Fibroblast of lung (primary cell): ENCODE measurements around the gene ROBO2. TPM values are rescaled to one million over a fixed set of nuclear protein-coding genes. Genes with fewer than 3 reads are reported as not detected.

ENCODE experiments used
- DNase-seq, 2 donors: peaks; one replicate each; pipeline versions ENCODE4 v3.0.0 to v3.0.0-alpha.2; 2010; ENCODE audit warnings: low read depth in 2 of 2
- H2AFZ ChIP-seq: 2 replicates; pipeline ENCODE4 v1.5.1; 2012; ENCODE audit warnings: low read length, control low read depth, inconsistent platforms
- H3K27ac ChIP-seq: 2 replicates; pipeline ENCODE4 v1.5.1; 2011; ENCODE audit warnings: low read length, control low read depth; ENCODE audit not compliant: insufficient read depth
- H3K27me3 ChIP-seq: 2 replicates; pipeline ENCODE4 v1.5.1; 2011; ENCODE audit warnings: mild to moderate bottlenecking, low read length; ENCODE audit not compliant: control insufficient read depth, insufficient read depth
- H3K36me3 ChIP-seq: 2 replicates; pipeline ENCODE4 v1.5.1; 2011; ENCODE audit warnings: low read length; ENCODE audit not compliant: control insufficient read depth, insufficient read depth
- H3K4me1 ChIP-seq: 2 replicates; pipeline ENCODE4 v1.5.1; 2011; ENCODE audit warnings: low read length; ENCODE audit not compliant: control insufficient read depth, insufficient read depth; ENCODE audit errors: extremely low read depth
- H3K4me2 ChIP-seq: 2 replicates; pipeline ENCODE4 v1.5.1; 2011; ENCODE audit warnings: low read length, control low read depth; ENCODE audit not compliant: insufficient read depth; ENCODE audit errors: extremely low read depth
- H3K4me3 ChIP-seq, 4 experiments: fragments of 200-600 bp in 1 of 4; sonication (generic) in 1 of 4; replicated peaks in 1 of 4; 2 replicates each; pipeline ENCODE4 v1.5.1; 2011 to 2016; ENCODE audit warnings: low read length in 4 of 4, low read depth in 3 of 4, mild to moderate bottlenecking in 3 of 4, control low read depth in 2 of 4, inconsistent platforms in 1 of 4, mixed read lengths in 1 of 4; ENCODE audit not compliant: insufficient read depth in 1 of 4; ENCODE audit errors: control extremely low read depth in 1 of 4
- H3K79me2 ChIP-seq: 2 replicates; pipeline ENCODE4 v1.5.1; 2012; ENCODE audit warnings: mild to moderate bottlenecking, low read length, inconsistent platforms; ENCODE audit not compliant: control insufficient read depth, insufficient read depth
- H3K9ac ChIP-seq: 2 replicates; pipeline ENCODE4 v1.5.1; 2011; ENCODE audit warnings: mild to moderate bottlenecking, low read length, control low read depth; ENCODE audit not compliant: insufficient read depth
- H3K9me3 ChIP-seq: 2 replicates; pipeline ENCODE4 v1.5.1; 2012; ENCODE audit warnings: low read depth, low read length; ENCODE audit not compliant: control insufficient read depth, insufficient read depth
- H4K20me1 ChIP-seq: 2 replicates; pipeline ENCODE4 v1.5.1; 2011; ENCODE audit warnings: low read length; ENCODE audit not compliant: control insufficient read depth, insufficient read depth; ENCODE audit errors: extremely low read depth
- CTCF ChIP-seq, 2 donors: IDR thresholded peaks in 1 of 2; conservative IDR thresholded peaks in 1 of 2; 1 replicate in 1 of 2; 2 replicates in 1 of 2; pipeline ENCODE4 v1.5.1; 2011 to 2012; ENCODE audit warnings: low read length in 2 of 2, control low read depth in 1 of 2, inconsistent platforms in 1 of 2, low read depth in 1 of 2, mild to moderate bottlenecking in 1 of 2
- EZH2 ChIP-seq: IDR thresholded peaks from 2 replicates; pipeline ENCODE4 v1.5.1; 2012; ENCODE audit warnings: low read length, control low read depth, mild to moderate bottlenecking; ENCODE audit errors: missing control alignments
- polyA plus RNA-seq, 2 donors: library from polyadenylated mRNA; depleted of rRNA in 1 of 2; stranded (reverse) in 1 of 2; unstranded in 1 of 2; fragments of >200 nt; gene quantifications; 2 replicates each; pipeline ENCODE4 v1.2.1, GENCODE V29; 2011 to 2012; ENCODE audit warnings: missing spikeins in 1 of 2
- total RNA-seq: library from RNA; depleted of rRNA; stranded (reverse); fragments of >200 nt; gene quantifications from 2 replicates; pipeline ENCODE4 v1.2.1, GENCODE V29; 2014

Gene ROBO2
- total and polyA plus RNA-seq, 2 donors (not counting 1 experiment from before 2014, with no cell fraction given): 0.83 to 1.5 TPM

GRCh38 chr3:77244981-77245380 is 205.1 kb downstream of the ROBO2 start:
- H3K79me2 ChIP-seq: no peaks in the 10 kb centered on the region

GRCh38 chr3:77247061-77247460 is 207.2 kb downstream of the ROBO2 start:
- no peaks in the 10 kb centered on the region for H4K20me1 ChIP-seq
- no peak overlapping the region for H2AFZ ChIP-seq
- H3K4me1 ChIP-seq: no peaks in the 10 kb centered on the region
- TF ChIP-seq CTCF (conservative IDR thresholded peaks at IDR 0.05 in 1 of 2, IDR thresholded peaks at IDR 0.05 in 1 of 2; ENCODE audit: low read depth in 1 of 2, low read length in 2 of 2) (no peak), EZH2 (no peak)
- H3K4me2 ChIP-seq: no peak overlapping the region
- no peaks in the 10 kb centered on the region for H3K9me3 ChIP-seq
- H3K27ac ChIP-seq: no peak overlapping the region
- no peak overlapping the region for H3K9ac ChIP-seq
- H3K4me3 ChIP-seq: no peak overlapping the region
- DNase-seq: peak in 1 of 2 donors; percentile 10
- no peaks in the 10 kb centered on the region for H3K27me3 ChIP-seq
- H3K36me3 ChIP-seq: no peaks in the 10 kb centered on the region
- H3K79me2 ChIP-seq: no peaks in the 10 kb centered on the region

More at GRCh38 chr3:77244981-77245380, 205.1 kb downstream of the ROBO2 start:
- Histone ChIP-seq H3K27me3 (no peaks in the 10 kb centered on the region), H3K4me3 (no peak overlapping the region), H3K4me1 (no peaks in the 10 kb centered on the region), H3K4me2 (no peak overlapping the region), H2AFZ (no peak overlapping the region), H3K9ac (no peak overlapping the region), H4K20me1 (no peaks in the 10 kb centered on the region), H3K9me3 (no peaks in the 10 kb centered on the region), H3K27ac (no peak overlapping the region), H3K36me3 (no peaks in the 10 kb centered on the region)
- TF ChIP-seq CTCF (conservative IDR thresholded peaks at IDR 0.05 in 1 of 2, IDR thresholded peaks at IDR 0.05 in 1 of 2; ENCODE audit: low read depth in 1 of 2, low read length in 2 of 2) (no peak), EZH2 (no peak)
- DNase-seq: no peak

DNA sequence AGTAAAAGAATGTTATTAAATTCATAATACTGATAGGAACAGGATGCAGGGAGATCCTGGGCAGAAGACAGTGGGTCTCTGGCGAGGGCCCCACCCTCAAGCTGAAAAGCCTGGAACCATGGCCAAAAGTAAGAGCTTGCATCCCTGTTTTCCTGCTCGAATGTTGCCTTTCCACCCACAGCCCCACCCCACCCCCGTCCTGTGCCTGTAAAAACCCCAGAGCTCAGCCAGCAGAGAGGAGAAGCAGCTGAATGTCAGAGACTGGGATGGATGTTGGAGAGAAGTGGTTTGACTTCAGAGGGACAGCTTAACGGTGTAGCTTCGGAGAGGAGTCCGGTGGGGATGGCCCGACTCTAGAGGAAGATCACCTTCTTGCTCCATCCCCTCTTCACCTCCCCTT is 207.9 kb downstream of the ROBO2 start:
- H3K9ac ChIP-seq: no peak overlapping the region
- no peak overlapping the region for H3K4me2 ChIP-seq
- no peaks in the 10 kb centered on the region for H3K4me1 ChIP-seq
- H3K36me3 ChIP-seq: no peaks in the 10 kb centered on the region
- no peaks in the 10 kb centered on the region for H3K27me3 ChIP-seq
- no peak for TF ChIP-seq CTCF (conservative IDR thresholded peaks at IDR 0.05 in 1 of 2, IDR thresholded peaks at IDR 0.05 in 1 of 2; ENCODE audit: low read depth in 1 of 2, low read length in 2 of 2)
- TF ChIP-seq EZH2: no peak
- no peak overlapping the region for H3K27ac ChIP-seq
- H3K4me3 ChIP-seq: no peak overlapping the region
- H3K9me3 ChIP-seq: no peaks in the 10 kb centered on the region
- no peaks in the 10 kb centered on the region for H3K79me2 ChIP-seq
- DNase-seq: no peak
- H2AFZ ChIP-seq: no peak overlapping the region
- H4K20me1 ChIP-seq: no peaks in the 10 kb centered on the region
